ENCODE measurements around the gene IMMP2L.

DNA sequence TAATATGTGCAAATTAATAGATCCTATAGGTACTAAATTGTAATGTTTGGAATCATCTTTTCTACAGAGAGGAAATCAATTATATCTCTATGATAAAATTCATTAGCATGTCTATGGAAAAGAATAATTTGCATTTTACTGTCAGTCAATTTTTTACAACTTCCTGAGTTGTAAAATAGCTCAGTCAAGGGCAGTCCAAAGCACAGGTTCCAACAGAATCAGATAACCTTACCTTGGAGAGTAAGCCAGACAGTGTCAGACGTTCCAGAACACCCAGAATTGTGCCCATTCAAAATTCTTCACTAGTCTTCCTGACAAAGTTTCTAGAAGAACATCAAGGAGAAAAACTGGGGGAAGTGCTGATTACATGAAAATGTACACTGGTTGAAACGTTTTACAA, 31.1 kb upstream of the IMMP2L start:
- no peak for TF ChIP-seq CREB1 (CRISPR knock-in tag; IDR thresholded peaks at IDR 0.05)
- TF ChIP-seq, protein P1, sequence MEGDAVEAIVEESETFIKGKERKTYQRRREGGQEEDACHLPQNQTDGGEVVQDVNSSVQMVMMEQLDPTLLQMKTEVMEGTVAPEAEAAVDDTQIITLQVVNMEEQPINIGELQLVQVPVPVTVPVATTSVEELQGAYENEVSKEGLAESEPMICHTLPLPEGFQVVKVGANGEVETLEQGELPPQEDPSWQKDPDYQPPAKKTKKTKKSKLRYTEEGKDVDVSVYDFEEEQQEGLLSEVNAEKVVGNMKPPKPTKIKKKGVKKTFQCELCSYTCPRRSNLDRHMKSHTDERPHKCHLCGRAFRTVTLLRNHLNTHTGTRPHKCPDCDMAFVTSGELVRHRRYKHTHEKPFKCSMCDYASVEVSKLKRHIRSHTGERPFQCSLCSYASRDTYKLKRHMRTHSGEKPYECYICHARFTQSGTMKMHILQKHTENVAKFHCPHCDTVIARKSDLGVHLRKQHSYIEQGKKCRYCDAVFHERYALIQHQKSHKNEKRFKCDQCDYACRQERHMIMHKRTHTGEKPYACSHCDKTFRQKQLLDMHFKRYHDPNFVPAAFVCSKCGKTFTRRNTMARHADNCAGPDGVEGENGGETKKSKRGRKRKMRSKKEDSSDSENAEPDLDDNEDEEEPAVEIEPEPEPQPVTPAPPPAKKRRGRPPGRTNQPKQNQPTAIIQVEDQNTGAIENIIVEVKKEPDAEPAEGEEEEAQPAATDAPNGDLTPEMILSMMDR (IDR thresholded peaks at IDR 0.05), result no peak
- TF ChIP-seq, protein P2, sequence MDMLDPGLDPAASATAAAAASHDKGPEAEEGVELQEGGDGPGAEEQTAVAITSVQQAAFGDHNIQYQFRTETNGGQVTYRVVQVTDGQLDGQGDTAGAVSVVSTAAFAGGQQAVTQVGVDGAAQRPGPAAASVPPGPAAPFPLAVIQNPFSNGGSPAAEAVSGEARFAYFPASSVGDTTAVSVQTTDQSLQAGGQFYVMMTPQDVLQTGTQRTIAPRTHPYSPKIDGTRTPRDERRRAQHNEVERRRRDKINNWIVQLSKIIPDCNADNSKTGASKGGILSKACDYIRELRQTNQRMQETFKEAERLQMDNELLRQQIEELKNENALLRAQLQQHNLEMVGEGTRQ (CRISPR knock-in tag; IDR thresholded peaks at IDR 0.05), result no peak
- no peak for TF ChIP-seq ZNF423 (CRISPR knock-in tag; IDR thresholded peaks at IDR 0.05)
- TF ChIP-seq, protein P3, sequence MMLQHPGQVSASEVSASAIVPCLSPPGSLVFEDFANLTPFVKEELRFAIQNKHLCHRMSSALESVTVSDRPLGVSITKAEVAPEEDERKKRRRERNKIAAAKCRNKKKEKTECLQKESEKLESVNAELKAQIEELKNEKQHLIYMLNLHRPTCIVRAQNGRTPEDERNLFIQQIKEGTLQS (CRISPR knock-in tag; conservative IDR thresholded peaks at IDR 0.05), result no peak
- TF ChIP-seq, protein P4, sequence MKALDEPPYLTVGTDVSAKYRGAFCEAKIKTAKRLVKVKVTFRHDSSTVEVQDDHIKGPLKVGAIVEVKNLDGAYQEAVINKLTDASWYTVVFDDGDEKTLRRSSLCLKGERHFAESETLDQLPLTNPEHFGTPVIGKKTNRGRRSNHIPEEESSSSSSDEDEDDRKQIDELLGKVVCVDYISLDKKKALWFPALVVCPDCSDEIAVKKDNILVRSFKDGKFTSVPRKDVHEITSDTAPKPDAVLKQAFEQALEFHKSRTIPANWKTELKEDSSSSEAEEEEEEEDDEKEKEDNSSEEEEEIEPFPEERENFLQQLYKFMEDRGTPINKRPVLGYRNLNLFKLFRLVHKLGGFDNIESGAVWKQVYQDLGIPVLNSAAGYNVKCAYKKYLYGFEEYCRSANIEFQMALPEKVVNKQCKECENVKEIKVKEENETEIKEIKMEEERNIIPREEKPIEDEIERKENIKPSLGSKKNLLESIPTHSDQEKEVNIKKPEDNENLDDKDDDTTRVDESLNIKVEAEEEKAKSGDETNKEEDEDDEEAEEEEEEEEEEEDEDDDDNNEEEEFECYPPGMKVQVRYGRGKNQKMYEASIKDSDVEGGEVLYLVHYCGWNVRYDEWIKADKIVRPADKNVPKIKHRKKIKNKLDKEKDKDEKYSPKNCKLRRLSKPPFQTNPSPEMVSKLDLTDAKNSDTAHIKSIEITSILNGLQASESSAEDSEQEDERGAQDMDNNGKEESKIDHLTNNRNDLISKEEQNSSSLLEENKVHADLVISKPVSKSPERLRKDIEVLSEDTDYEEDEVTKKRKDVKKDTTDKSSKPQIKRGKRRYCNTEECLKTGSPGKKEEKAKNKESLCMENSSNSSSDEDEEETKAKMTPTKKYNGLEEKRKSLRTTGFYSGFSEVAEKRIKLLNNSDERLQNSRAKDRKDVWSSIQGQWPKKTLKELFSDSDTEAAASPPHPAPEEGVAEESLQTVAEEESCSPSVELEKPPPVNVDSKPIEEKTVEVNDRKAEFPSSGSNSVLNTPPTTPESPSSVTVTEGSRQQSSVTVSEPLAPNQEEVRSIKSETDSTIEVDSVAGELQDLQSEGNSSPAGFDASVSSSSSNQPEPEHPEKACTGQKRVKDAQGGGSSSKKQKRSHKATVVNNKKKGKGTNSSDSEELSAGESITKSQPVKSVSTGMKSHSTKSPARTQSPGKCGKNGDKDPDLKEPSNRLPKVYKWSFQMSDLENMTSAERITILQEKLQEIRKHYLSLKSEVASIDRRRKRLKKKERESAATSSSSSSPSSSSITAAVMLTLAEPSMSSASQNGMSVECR (CRISPR knock-in tag; IDR thresholded peaks at IDR 0.05; ENCODE audit: borderline replicate concordance), result no peak
- TF ChIP-seq ETV6 (CRISPR knock-in tag; IDR thresholded peaks at IDR 0.05), result no peak
- no peak for TF ChIP-seq ZNF138 (CRISPR knock-in tag; conservative IDR thresholded peaks at IDR 0.05)
- TF ChIP-seq NR1H2 (CRISPR knock-in tag; IDR thresholded peaks at IDR 0.05), result no peak

Measured in WTC11 (cell line).